ENCODE data around the gene TLE4. TPM values are rescaled to one million over a fixed set of nuclear protein-coding genes. Genes with fewer than 3 reads are reported as not detected.

The TLE4 gene
- total and polyA plus RNA-seq, 8 donors = 6.2 to 85.2 (median 22.0) TPM

DNA sequence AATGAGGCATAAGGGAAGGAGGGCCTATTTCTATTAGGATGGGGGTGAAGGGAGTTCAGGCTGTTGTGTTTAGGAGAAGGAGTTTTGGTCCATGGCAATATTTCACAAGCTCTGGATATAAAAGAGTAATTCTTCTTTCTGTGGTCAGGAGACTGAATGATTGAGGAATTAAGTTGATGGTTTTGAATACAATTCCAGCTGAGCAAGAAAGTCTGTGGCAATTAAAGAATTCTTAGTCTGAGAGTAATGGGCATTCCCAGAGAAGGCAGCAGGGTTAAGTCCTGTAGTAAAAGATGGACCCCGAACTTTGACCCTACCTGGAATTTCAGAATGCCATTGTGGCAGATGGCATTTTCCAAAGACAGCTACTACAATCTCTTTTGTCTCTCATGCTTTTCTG is 202.6 kb downstream of the TLE4 start:
- intact Hi-C loops (cut with DNase I; ENCODE audit: low total_unique reads) = no loop called here
- H3K4me3 ChIP-seq = no peak overlapping the region
- H3K36me3 ChIP-seq = no peaks in the 10 kb centered on the region
- H3K4me1 ChIP-seq = no peaks in the 10 kb centered on the region
- TF ChIP-seq POLR2AphosphoS5 (IDR thresholded peaks at IDR 0.05) (no peak), EP300 (IDR thresholded peaks at IDR 0.05) (no peak), POLR2A (IDR thresholded peaks at IDR 0.05) (no peak)
- TF ChIP-seq, protein P1, sequence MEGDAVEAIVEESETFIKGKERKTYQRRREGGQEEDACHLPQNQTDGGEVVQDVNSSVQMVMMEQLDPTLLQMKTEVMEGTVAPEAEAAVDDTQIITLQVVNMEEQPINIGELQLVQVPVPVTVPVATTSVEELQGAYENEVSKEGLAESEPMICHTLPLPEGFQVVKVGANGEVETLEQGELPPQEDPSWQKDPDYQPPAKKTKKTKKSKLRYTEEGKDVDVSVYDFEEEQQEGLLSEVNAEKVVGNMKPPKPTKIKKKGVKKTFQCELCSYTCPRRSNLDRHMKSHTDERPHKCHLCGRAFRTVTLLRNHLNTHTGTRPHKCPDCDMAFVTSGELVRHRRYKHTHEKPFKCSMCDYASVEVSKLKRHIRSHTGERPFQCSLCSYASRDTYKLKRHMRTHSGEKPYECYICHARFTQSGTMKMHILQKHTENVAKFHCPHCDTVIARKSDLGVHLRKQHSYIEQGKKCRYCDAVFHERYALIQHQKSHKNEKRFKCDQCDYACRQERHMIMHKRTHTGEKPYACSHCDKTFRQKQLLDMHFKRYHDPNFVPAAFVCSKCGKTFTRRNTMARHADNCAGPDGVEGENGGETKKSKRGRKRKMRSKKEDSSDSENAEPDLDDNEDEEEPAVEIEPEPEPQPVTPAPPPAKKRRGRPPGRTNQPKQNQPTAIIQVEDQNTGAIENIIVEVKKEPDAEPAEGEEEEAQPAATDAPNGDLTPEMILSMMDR (IDR thresholded peaks at IDR 0.05) = no peak
- 84 to 100% (median 94%) methylated on average over 1 of the region's 1 CpG for WGBS, 5 donors
- H3K27me3 ChIP-seq = no peaks in the 10 kb centered on the region
- no peak for DNase-seq
- H3K9me3 ChIP-seq = no peaks in the 10 kb centered on the region
- no peak overlapping the region for H3K27ac ChIP-seq

Measured in stomach (tissue), 9 donors.